Activated T-cell treated with anti-CD3 and anti-CD28 coated beads, Interleukin-2, amount 50 U/mL, for 24 hours (primary cell): Measurements from ENCODE around the gene ALS2.
"Not testable (repeated sequence)": the region's sequence is repeated elsewhere in the genome, so short reads cannot be mapped to it uniquely, and the experiment has no call there.

Experiments used
- DNase-seq: peaks from one replicate; pipeline ENCODE4 v3.0.0-alpha.2; 2020
- H3K27ac Mint-ChIP-seq: 2 replicates; pipeline ENCODE4 v1.8.0; 2020; ENCODE audit warnings: mild to moderate bottlenecking, mixed read lengths
- H3K27me3 Mint-ChIP-seq: 2 replicates; pipeline ENCODE4 v1.8.0; 2020; ENCODE audit warnings: mixed read lengths
- H3K36me3 Mint-ChIP-seq: 2 replicates; pipeline ENCODE4 v1.8.0; 2020; ENCODE audit warnings: low read depth, mixed read lengths
- H3K4me1 Mint-ChIP-seq: 2 replicates; pipeline ENCODE4 v1.8.0; 2020; ENCODE audit warnings: low read depth, mixed read lengths
- H3K4me3 Mint-ChIP-seq: 2 replicates; pipeline ENCODE4 v1.8.0; 2020; ENCODE audit warnings: mild to moderate bottlenecking, moderate library complexity, mixed read lengths
- H3K9me3 Mint-ChIP-seq: 2 replicates; pipeline ENCODE4 v1.8.0; 2020; ENCODE audit warnings: mixed read lengths

The ALS2 gene

GRCh38 chr2:201779901-201780673 lies 646 bp downstream of the ALS2 start:
- H3K9me3 Mint-ChIP-seq = no peaks in the 10 kb centered on the region
- peaks cover 4% of the 10 kb centered on the region for H3K27me3 Mint-ChIP-seq
- no peak for DNase-seq
- peak overlapping the region; percentile 99 for H3K4me3 Mint-ChIP-seq
- H3K4me1 Mint-ChIP-seq = peaks cover 33% of the 10 kb centered on the region
- peak overlapping the region; percentile 98 for H3K27ac Mint-ChIP-seq
- peaks cover 13% of the 10 kb centered on the region for H3K36me3 Mint-ChIP-seq

GRCh38 chr2:201777869-201778268 lies 2.9 kb downstream of the ALS2 start:
- peaks cover 13% of the 10 kb centered on the region for H3K36me3 Mint-ChIP-seq
- no peak overlapping the region for H3K27ac Mint-ChIP-seq

GRCh38 chr2:201777043-201777442 lies 3.7 kb downstream of the ALS2 start:
- peaks cover 46% of the 10 kb centered on the region for H3K4me1 Mint-ChIP-seq

More at GRCh38 chr2:201777869-201778268, 2.9 kb downstream of the ALS2 start:
- no peak overlapping the region for H3K4me3 Mint-ChIP-seq
- H3K4me1 Mint-ChIP-seq = peaks cover 46% of the 10 kb centered on the region
- no peak for DNase-seq
- H3K27me3 Mint-ChIP-seq = no peaks in the 10 kb centered on the region
- H3K9me3 Mint-ChIP-seq = no peaks in the 10 kb centered on the region

GRCh38 chr2:201775326-201775725 lies 5.4 kb downstream of the ALS2 start:
- no peak for DNase-seq
- Mint-ChIP-seq H3K9me3 (no peaks in the 10 kb centered on the region), H3K36me3 (peaks cover 2% of the 10 kb centered on the region), H3K27ac (no peak overlapping the region), H3K27me3 (no peaks in the 10 kb centered on the region), H3K4me3 (no peak overlapping the region), H3K4me1 (peaks cover 38% of the 10 kb centered on the region)

More at GRCh38 chr2:201777043-201777442, 3.7 kb downstream of the ALS2 start:
- no peak overlapping the region for H3K4me3 Mint-ChIP-seq
- H3K36me3 Mint-ChIP-seq = peaks cover 13% of the 10 kb centered on the region
- H3K27ac Mint-ChIP-seq = no peak overlapping the region
- H3K27me3 Mint-ChIP-seq = no peaks in the 10 kb centered on the region
- DNase-seq = no peak
- no peaks in the 10 kb centered on the region for H3K9me3 Mint-ChIP-seq

- H3K36me3 Mint-ChIP-seq = no peaks in the 10 kb centered on the region
- peaks cover 31% of the 10 kb centered on the region for H3K4me1 Mint-ChIP-seq
- no peaks in the 10 kb centered on the region for H3K27me3 Mint-ChIP-seq
- H3K27ac Mint-ChIP-seq = no peak overlapping the region
- no peaks in the 10 kb centered on the region for H3K9me3 Mint-ChIP-seq
- no peak for DNase-seq
- H3K4me3 Mint-ChIP-seq = no peak overlapping the region
These were observed 6.2 kb downstream of the ALS2 start for GRCh38 chr2:201774546-201774945.

GRCh38 chr2:201773990-201774389 lies 6.7 kb downstream of the ALS2 start:
- Mint-ChIP-seq H3K27me3 (no peaks in the 10 kb centered on the region), H3K4me1 (peaks cover 29% of the 10 kb centered on the region)

GRCh38 chr2:201769666-201770373 lies 10.9 kb downstream of the ALS2 start:
- Mint-ChIP-seq H3K4me3 (no peak overlapping the region), H3K27me3 (no peaks in the 10 kb centered on the region), H3K27ac (no peak overlapping the region), H3K9me3 (no peaks in the 10 kb centered on the region), H3K36me3 (peaks cover 19% of the 10 kb centered on the region), H3K4me1 (peaks cover 10% of the 10 kb centered on the region)
- DNase-seq = no peak

More at GRCh38 chr2:201773990-201774389, 6.7 kb downstream of the ALS2 start:
- no peak overlapping the region for H3K27ac Mint-ChIP-seq
- no peaks in the 10 kb centered on the region for H3K36me3 Mint-ChIP-seq
- no peak overlapping the region for H3K4me3 Mint-ChIP-seq
- H3K9me3 Mint-ChIP-seq = no peaks in the 10 kb centered on the region
- no peak for DNase-seq

GRCh38 chr2:201768918-201769317 lies 11.8 kb downstream of the ALS2 start:
- peaks cover 1% of the 10 kb centered on the region for H3K4me1 Mint-ChIP-seq
- no peak overlapping the region for H3K4me3 Mint-ChIP-seq
- H3K27me3 Mint-ChIP-seq = no peaks in the 10 kb centered on the region
- DNase-seq = no peak
- no peak overlapping the region for H3K27ac Mint-ChIP-seq
- H3K9me3 Mint-ChIP-seq = no peaks in the 10 kb centered on the region
- peaks cover 22% of the 10 kb centered on the region for H3K36me3 Mint-ChIP-seq

GRCh38 chr2:201765799-201766198 lies 14.9 kb downstream of the ALS2 start:
- Mint-ChIP-seq H3K27me3 (no peaks in the 10 kb centered on the region), H3K27ac (no peak overlapping the region), H3K36me3 (peaks cover 44% of the 10 kb centered on the region), H3K4me3 (no peak overlapping the region), H3K9me3 (no peaks in the 10 kb centered on the region), H3K4me1 (no peaks in the 10 kb centered on the region)
- no peak for DNase-seq

- H3K36me3 Mint-ChIP-seq = peaks cover 55% of the 10 kb centered on the region
- H3K4me1 Mint-ChIP-seq, H3K4me3 Mint-ChIP-seq, H3K9me3 Mint-ChIP-seq, H3K27me3 Mint-ChIP-seq, H3K27ac Mint-ChIP-seq, DNase-seq: not testable (repeated sequence)
These were observed 16.3 kb downstream of the ALS2 start for GRCh38 chr2:201764469-201764868.

- Mint-ChIP-seq H3K4me1 (no peaks in the 10 kb centered on the region), H3K27me3 (no peaks in the 10 kb centered on the region), H3K9me3 (no peaks in the 10 kb centered on the region), H3K27ac (no peak overlapping the region), H3K4me3 (no peak overlapping the region), H3K36me3 (peaks cover 55% of the 10 kb centered on the region)
- DNase-seq = no peak
These were observed 19.6 kb downstream of the ALS2 start for GRCh38 chr2:201761101-201761500.

GRCh38 chr2:201759567-201759966 lies 21.2 kb downstream of the ALS2 start:
- H3K9me3 Mint-ChIP-seq = no peaks in the 10 kb centered on the region
- H3K27ac Mint-ChIP-seq = no peak overlapping the region
- H3K27me3 Mint-ChIP-seq = no peaks in the 10 kb centered on the region
- H3K36me3 Mint-ChIP-seq = peaks cover 48% of the 10 kb centered on the region
- H3K4me3 Mint-ChIP-seq = no peak overlapping the region
- no peaks in the 10 kb centered on the region for H3K4me1 Mint-ChIP-seq
- no peak for DNase-seq

GRCh38 chr2:201758873-201759272 lies 21.9 kb downstream of the ALS2 start:
- no peak for DNase-seq
- Mint-ChIP-seq H3K27ac (no peak overlapping the region), H3K36me3 (peaks cover 45% of the 10 kb centered on the region), H3K27me3 (no peaks in the 10 kb centered on the region), H3K4me1 (no peaks in the 10 kb centered on the region), H3K4me3 (no peak overlapping the region), H3K9me3 (no peaks in the 10 kb centered on the region)

- H3K36me3 Mint-ChIP-seq = peaks cover 42% of the 10 kb centered on the region
- H3K4me1 Mint-ChIP-seq = no peaks in the 10 kb centered on the region
- no peak for DNase-seq
- H3K27me3 Mint-ChIP-seq = no peaks in the 10 kb centered on the region
- no peaks in the 10 kb centered on the region for H3K9me3 Mint-ChIP-seq
- H3K27ac Mint-ChIP-seq = no peak overlapping the region
- no peak overlapping the region for H3K4me3 Mint-ChIP-seq
These were observed 22.5 kb downstream of the ALS2 start for GRCh38 chr2:201758234-201758633.

- Mint-ChIP-seq H3K27ac (no peak overlapping the region), H3K4me1 (no peaks in the 10 kb centered on the region), H3K4me3 (no peak overlapping the region), H3K27me3 (no peaks in the 10 kb centered on the region), H3K36me3 (peaks cover 22% of the 10 kb centered on the region), H3K9me3 (no peaks in the 10 kb centered on the region)
- no peak for DNase-seq
These were observed 25.9 kb downstream of the ALS2 start for GRCh38 chr2:201754717-201755415.
